Uterus (tissue), 4 donors: ENCODE results near the gene USP44. TPM values are rescaled to one million over a fixed set of nuclear protein-coding genes. Genes with fewer than 3 reads are reported as not detected.

Experiments used
- DNase-seq, 2 donors: peaks; one replicate each; pipeline ENCODE4 v3.0.0-alpha.2; 2019 to 2020
- H3K27ac ChIP-seq, 2 donors: fragments of 200-600 bp; sonication (generic); 1 replicate in 1 of 2; 2 replicates in 1 of 2; pipeline ENCODE4 v1.5.1; 2016 to 2018
- H3K27me3 ChIP-seq, 2 donors: fragments of 200-600 bp; sonication (generic); one replicate each; pipeline ENCODE4 v1.5.1; 2018 to 2019; ENCODE audit warnings: control low read depth in 1 of 2
- H3K36me3 ChIP-seq, 2 donors: fragments of 200-600 bp; sonication (generic); one replicate each; pipeline ENCODE4 v1.5.1; 2019; ENCODE audit warnings: control low read depth in 1 of 2
- H3K4me1 ChIP-seq, 2 donors: fragments of 200-600 bp; sonication (generic); one replicate each; pipeline ENCODE4 v1.5.1; 2018 to 2019; ENCODE audit warnings: control low read depth in 1 of 2
- H3K4me3 ChIP-seq, 2 donors: fragments of 200-600 bp; sonication (generic); 1 replicate in 1 of 2; 2 replicates in 1 of 2; pipeline ENCODE4 v1.5.1; 2018 to 2019; ENCODE audit warnings: mild to moderate bottlenecking in 1 of 2
- H3K9me3 ChIP-seq, 2 donors: fragments of 200-600 bp; sonication (generic); one replicate each; pipeline ENCODE4 v1.5.1; 2019; ENCODE audit warnings: control low read depth in 1 of 2
- POLR2A ChIP-seq, 2 donors: fragments of 450-650 bp; IDR thresholded peaks; one replicate each; pipeline ENCODE4 v1.6.1; 2016; ENCODE audit warnings: antibody characterized with exemption in 2 of 2, mild to moderate bottlenecking in 1 of 2, moderate library complexity in 1 of 2
- intact Hi-C: fragments of 100-400 bp; cut with DNase I; formaldehyde crosslinking; loops from one replicate; pipeline ENCODE4 v1.15.1; 2023; ENCODE audit warnings: low total_unique reads
- total RNA-seq, 4 donors: library from RNA; depleted of rRNA in 3 of 4; stranded (reverse); fragments of >200 nt in 3 of 4; gene quantifications; one replicate each; pipeline versions ENCODE4 v1.1.0 to v1.2.4, GENCODE V29; 2014 to 2023
- TF ChIP-seq, protein P1 (sequence below), 4 experiments: fragments of 200-600 bp in 2 of 4; fragments of 450-650 bp in 2 of 4; sonication (generic) in 2 of 4; IDR thresholded peaks; one replicate each; pipeline ENCODE4 v1.5.1; 2016 to 2019; ENCODE audit warnings: antibody characterized with exemption in 4 of 4, mild to moderate bottlenecking in 2 of 4, moderate library complexity in 1 of 4
- donor health status: DM: yes; HTN: yes; CAD: no.

USP44 gene
- total RNA-seq, 4 donors from 2014 or later = 2.6 to 7.7 (median 5.0) TPM

DNA sequence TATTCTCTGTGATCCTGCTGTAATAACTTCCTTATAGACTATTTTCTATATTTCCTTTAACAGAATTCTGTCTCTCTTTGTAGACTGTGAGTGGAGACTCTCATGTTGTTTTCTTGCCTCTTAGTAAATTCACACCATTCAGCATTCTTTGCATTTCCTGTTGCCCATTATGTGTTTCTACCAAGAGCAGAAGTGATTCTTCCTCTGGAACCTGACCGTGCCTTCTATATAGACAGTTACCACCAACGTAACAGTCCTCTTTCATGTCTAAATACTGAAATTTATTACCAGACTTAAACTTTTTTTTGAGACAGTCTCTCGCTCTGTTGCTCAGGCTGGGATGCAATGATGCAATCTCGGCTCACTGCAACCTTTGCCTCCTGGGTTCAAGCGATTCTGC, 46.2 kb downstream of the USP44 start:
- Histone ChIP-seq H3K4me3 (no peak overlapping the region), H3K36me3 (no peaks in the 10 kb centered on the region), H3K27me3 (no peaks in the 10 kb centered on the region), H3K9me3 (no peaks in the 10 kb centered on the region), H3K4me1 (no peaks in the 10 kb centered on the region), H3K27ac (no peak overlapping the region)
- no peak for DNase-seq
- intact Hi-C loops = no loop called here
- TF ChIP-seq, protein P1, sequence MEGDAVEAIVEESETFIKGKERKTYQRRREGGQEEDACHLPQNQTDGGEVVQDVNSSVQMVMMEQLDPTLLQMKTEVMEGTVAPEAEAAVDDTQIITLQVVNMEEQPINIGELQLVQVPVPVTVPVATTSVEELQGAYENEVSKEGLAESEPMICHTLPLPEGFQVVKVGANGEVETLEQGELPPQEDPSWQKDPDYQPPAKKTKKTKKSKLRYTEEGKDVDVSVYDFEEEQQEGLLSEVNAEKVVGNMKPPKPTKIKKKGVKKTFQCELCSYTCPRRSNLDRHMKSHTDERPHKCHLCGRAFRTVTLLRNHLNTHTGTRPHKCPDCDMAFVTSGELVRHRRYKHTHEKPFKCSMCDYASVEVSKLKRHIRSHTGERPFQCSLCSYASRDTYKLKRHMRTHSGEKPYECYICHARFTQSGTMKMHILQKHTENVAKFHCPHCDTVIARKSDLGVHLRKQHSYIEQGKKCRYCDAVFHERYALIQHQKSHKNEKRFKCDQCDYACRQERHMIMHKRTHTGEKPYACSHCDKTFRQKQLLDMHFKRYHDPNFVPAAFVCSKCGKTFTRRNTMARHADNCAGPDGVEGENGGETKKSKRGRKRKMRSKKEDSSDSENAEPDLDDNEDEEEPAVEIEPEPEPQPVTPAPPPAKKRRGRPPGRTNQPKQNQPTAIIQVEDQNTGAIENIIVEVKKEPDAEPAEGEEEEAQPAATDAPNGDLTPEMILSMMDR (IDR thresholded peaks at IDR 0.05) = no peak
- TF ChIP-seq POLR2A (IDR thresholded peaks at IDR 0.05) = no peak

DNA sequence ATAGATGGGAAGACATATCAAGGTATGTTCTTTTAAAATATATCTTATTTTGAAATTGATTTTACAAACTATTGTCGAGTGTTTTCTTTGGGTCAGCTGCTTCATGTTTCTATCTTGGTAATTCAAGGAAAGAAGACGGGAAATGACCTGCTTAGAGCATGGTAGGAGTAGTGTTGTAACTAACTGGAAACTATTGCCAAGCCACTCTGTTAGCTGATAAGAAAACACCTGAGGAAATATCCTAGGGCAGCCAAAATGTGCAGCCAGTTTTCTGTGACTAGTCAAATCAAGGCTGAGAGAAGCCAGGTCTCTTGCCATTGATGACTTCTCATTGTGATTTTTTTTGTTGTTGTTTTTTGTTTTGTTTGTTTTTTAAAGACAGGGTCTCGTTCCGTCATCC, 47.1 kb downstream of the USP44 start:
- H3K36me3 ChIP-seq = no peaks in the 10 kb centered on the region
- intact Hi-C loops = no loop called here
- no peak for DNase-seq
- no peaks in the 10 kb centered on the region for H3K9me3 ChIP-seq
- no peaks in the 10 kb centered on the region for H3K4me1 ChIP-seq
- no peak overlapping the region for H3K27ac ChIP-seq
- H3K4me3 ChIP-seq = no peak overlapping the region
- TF ChIP-seq, protein P1 (IDR thresholded peaks at IDR 0.05) = no peak
- TF ChIP-seq POLR2A (IDR thresholded peaks at IDR 0.05) = no peak
- H3K27me3 ChIP-seq = no peaks in the 10 kb centered on the region

DNA sequence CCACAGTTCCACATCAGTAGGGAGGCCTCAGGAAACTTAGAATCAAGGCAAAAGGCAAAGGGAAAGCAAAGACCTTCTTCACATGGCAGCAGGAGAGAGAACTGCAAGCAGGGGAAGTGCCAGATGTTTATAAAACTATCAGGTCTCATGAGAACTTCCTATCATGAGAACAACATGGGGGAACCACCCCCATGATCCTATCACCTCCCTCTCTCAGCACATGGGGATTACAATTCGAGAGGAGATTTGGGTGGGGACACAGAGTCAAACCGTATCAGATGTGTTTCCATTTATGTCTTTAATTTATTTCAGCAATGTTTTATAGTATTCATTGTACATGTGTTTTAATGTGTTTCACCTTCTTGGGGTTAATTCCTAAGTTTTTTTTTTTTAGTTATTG, 51.5 kb downstream of the USP44 start:
- Histone ChIP-seq H3K36me3 (no peaks in the 10 kb centered on the region), H3K4me1 (no peaks in the 10 kb centered on the region), H3K4me3 (no peak overlapping the region), H3K27ac (no peak overlapping the region), H3K27me3 (no peaks in the 10 kb centered on the region), H3K9me3 (no peaks in the 10 kb centered on the region)
- no peak for DNase-seq
- TF ChIP-seq, protein P1 (IDR thresholded peaks at IDR 0.05) = no peak
- no peak for TF ChIP-seq POLR2A (IDR thresholded peaks at IDR 0.05)
- intact Hi-C loops = no loop called here

DNA sequence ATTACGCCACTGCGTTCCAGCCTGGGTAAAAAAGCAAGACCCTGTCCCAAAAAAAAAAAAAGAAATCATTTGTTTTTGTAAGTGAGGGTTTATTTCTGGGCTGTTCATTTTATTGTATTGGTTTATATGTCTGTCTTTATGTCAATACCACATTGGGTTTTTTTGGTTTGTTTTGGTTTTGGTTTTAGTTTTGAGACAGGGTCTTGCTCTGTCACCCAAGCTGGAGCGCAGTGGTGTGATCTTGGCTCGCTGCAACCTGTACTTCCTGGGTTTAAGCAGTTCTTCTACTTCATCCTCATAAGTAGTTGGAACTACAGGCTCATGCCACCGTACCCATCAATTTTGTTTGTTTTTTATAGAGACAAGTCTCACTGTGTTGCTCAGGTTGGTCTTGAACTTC, 52.3 kb downstream of the USP44 start:
- TF ChIP-seq, protein P1 (IDR thresholded peaks at IDR 0.05) = no peak
- TF ChIP-seq POLR2A (IDR thresholded peaks at IDR 0.05) = no peak
- H3K36me3 ChIP-seq = no peaks in the 10 kb centered on the region
- intact Hi-C loops = no loop called here

DNA sequence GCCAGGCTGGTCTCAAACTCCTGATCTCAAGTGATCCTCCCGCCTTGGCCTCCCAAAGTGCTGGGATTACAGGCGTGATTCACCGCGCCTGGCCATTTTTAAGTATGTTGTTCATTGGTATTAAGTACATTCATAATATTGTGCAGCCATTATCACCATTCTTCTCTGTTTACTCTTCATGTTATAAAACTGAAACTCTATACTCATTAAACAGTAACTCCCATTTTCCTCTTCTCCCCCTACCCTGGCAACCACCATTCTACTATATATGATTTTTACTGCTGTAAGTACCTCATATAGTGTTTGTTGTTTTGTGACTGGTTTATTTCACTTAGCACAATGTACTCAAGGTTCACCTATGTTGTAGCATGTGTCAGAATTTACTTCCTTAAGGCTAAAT, 54.2 kb downstream of the USP44 start:
- no peaks in the 10 kb centered on the region for H3K4me1 ChIP-seq
- no peak for DNase-seq
- H3K9me3 ChIP-seq = no peaks in the 10 kb centered on the region
- no peaks in the 10 kb centered on the region for H3K27me3 ChIP-seq
- H3K27ac ChIP-seq = no peak overlapping the region
- intact Hi-C loops = no loop called here
- TF ChIP-seq POLR2A (IDR thresholded peaks at IDR 0.05) = no peak
- TF ChIP-seq, protein P1 (IDR thresholded peaks at IDR 0.05) = no peak
- no peak overlapping the region for H3K4me3 ChIP-seq
- no peaks in the 10 kb centered on the region for H3K36me3 ChIP-seq

More for the DNA sequence above, 52.3 kb downstream of the USP44 start:
- Histone ChIP-seq H3K9me3 (no peaks in the 10 kb centered on the region), H3K27me3 (no peaks in the 10 kb centered on the region), H3K27ac (no peak overlapping the region), H3K4me1 (no peaks in the 10 kb centered on the region), H3K4me3 (no peak overlapping the region)
- DNase-seq = no peak
